OCI-LY3 (cell line): Measurements from ENCODE around the gene CYP46A1.

ENCODE experiments used
- H2AFZ ChIP-seq: fragments of 200-600, 300-600 bp; shearing (Covaris generic); 2 replicates; pipeline ENCODE4 v1.6.0; 2014; ENCODE audit warnings: antibody characterized with exemption, low read depth, low read length
- H3K27ac ChIP-seq: fragments of 200-600, 300-600 bp; sonication (generic); 2 replicates; pipeline ENCODE4 v1.5.1; 2014; ENCODE audit warnings: mild to moderate bottlenecking, low read length, moderate library complexity, mixed read lengths
- H3K27me3 ChIP-seq: fragments of 200-600, 300-600 bp; sonication (generic); 2 replicates; pipeline ENCODE4 v1.6.1; 2014; ENCODE audit warnings: low read depth, low read length, mixed read lengths
- H3K36me3 ChIP-seq: fragments of 200-600, 300-600 bp; sonication (generic); replicated peaks from 2 replicates; pipeline ENCODE3; 2014; ENCODE audit warnings: low read depth, low read length, mixed read lengths
- H3K4me1 ChIP-seq: fragments of 300-600, 200-600 bp; sonication (generic); 2 replicates; pipeline ENCODE4 v1.6.1; 2014; ENCODE audit warnings: low read length, mixed read lengths
- H3K4me2 ChIP-seq: fragments of 200-600, 300-600 bp; sonication (generic); 2 replicates; pipeline ENCODE4 v1.6.1; 2014; ENCODE audit warnings: low read length, mixed read lengths
- H3K4me3 ChIP-seq: fragments of 300-600, 200-600 bp; sonication (generic); 2 replicates; pipeline ENCODE4 v1.5.1; 2014; ENCODE audit warnings: antibody characterized with exemption, mild to moderate bottlenecking, low read length, moderate library complexity
- H3K79me2 ChIP-seq: fragments of 300-600, 200-600 bp; shearing (Covaris generic); 2 replicates; pipeline ENCODE4 v1.6.1; 2014; ENCODE audit warnings: mild to moderate bottlenecking, low read length, mixed read lengths
- H3K9ac ChIP-seq: fragments of 300-600, 200-600 bp; shearing (Covaris generic); 2 replicates; pipeline ENCODE4 v1.6.0; 2014; ENCODE audit warnings: mild to moderate bottlenecking, low read length, moderate library complexity
- H3K9me3 ChIP-seq: fragments of 200-600, 300-600 bp; shearing (Covaris generic); 2 replicates; pipeline ENCODE4 v1.6.1; 2014; ENCODE audit warnings: low read length, mixed read lengths; ENCODE audit not compliant: insufficient read depth
- H4K20me1 ChIP-seq: fragments of 200-600, 300-600 bp; sonication (generic); 2 replicates; pipeline ENCODE4 v1.6.1; 2016; ENCODE audit warnings: low read length, mixed read lengths; ENCODE audit not compliant: insufficient read depth
- CTCF ChIP-seq: fragments of 200-600, 300-600 bp; sonication (generic); IDR thresholded peaks from 2 replicates; pipeline ENCODE4 v1.5.1; 2014; ENCODE audit warnings: antibody characterized with exemption, low read length, low read depth
- EZH2phosphoT487 ChIP-seq: fragments of 200-600 bp; shearing (Covaris generic); IDR thresholded peaks from 2 replicates; pipeline ENCODE4 v1.6.1; 2018; ENCODE audit warnings: antibody characterized with exemption, mixed run types, low read depth

The CYP46A1 gene

GRCh38 chr14:99696929-99697328 is 12.8 kb downstream of the CYP46A1 start:
- Histone ChIP-seq H4K20me1 (no peaks in the 10 kb centered on the region), H3K9ac (no peak overlapping the region), H3K4me3 (no peak overlapping the region), H3K36me3 (no peaks in the 10 kb centered on the region), H2AFZ (no peak overlapping the region), H3K4me1 (no peaks in the 10 kb centered on the region), H3K27me3 (peaks cover 43% of the 10 kb centered on the region), H3K27ac (no peak overlapping the region), H3K4me2 (no peak overlapping the region), H3K79me2 (no peaks in the 10 kb centered on the region), H3K9me3 (no peaks in the 10 kb centered on the region)
- TF ChIP-seq EZH2phosphoT487 = no peak
- TF ChIP-seq CTCF = no peak

- H2AFZ ChIP-seq = no peak overlapping the region
- no peak overlapping the region for H3K9ac ChIP-seq
- H3K4me3 ChIP-seq = no peak overlapping the region
- H3K27me3 ChIP-seq = peaks cover 37% of the 10 kb centered on the region
- H3K27ac ChIP-seq = no peak overlapping the region
- H3K36me3 ChIP-seq = no peaks in the 10 kb centered on the region
- H3K79me2 ChIP-seq = no peaks in the 10 kb centered on the region
- H3K4me1 ChIP-seq = no peaks in the 10 kb centered on the region
- no peaks in the 10 kb centered on the region for H4K20me1 ChIP-seq
- TF ChIP-seq EZH2phosphoT487 (no peak), CTCF (no peak)
- 0 out of 2 replicates have a peak, but pooled peaks cover 5% of the 10 kb centered on the region for H3K9me3 ChIP-seq
- no peak overlapping the region for H3K4me2 ChIP-seq
These were observed 14.1 kb downstream of the CYP46A1 start for GRCh38 chr14:99698236-99698635.

- no peak for TF ChIP-seq CTCF
- TF ChIP-seq EZH2phosphoT487 = no peak
- Histone ChIP-seq H3K36me3 (no peaks in the 10 kb centered on the region), H3K27ac (no peak overlapping the region), H3K9me3 (peaks cover 9% of the 10 kb centered on the region; the same call in 1 of the 2 replicates), H3K27me3 (peaks cover 37% of the 10 kb centered on the region), H4K20me1 (no peaks in the 10 kb centered on the region), H3K4me1 (no peaks in the 10 kb centered on the region), H3K79me2 (no peaks in the 10 kb centered on the region), H3K4me3 (no peak overlapping the region), H3K9ac (no peak overlapping the region), H3K4me2 (no peak overlapping the region), H2AFZ (no peak overlapping the region)
These were observed 14.5 kb downstream of the CYP46A1 start for GRCh38 chr14:99698642-99699041.

- Histone ChIP-seq H3K4me3 (no peak overlapping the region), H3K79me2 (no peaks in the 10 kb centered on the region), H2AFZ (no peak overlapping the region), H3K36me3 (no peaks in the 10 kb centered on the region), H4K20me1 (no peaks in the 10 kb centered on the region), H3K9me3 (peaks cover 12% of the 10 kb centered on the region; the same call in 1 of the 2 replicates), H3K9ac (no peak overlapping the region), H3K27me3 (peaks cover 34% of the 10 kb centered on the region; the same call in 1 of the 2 replicates), H3K27ac (no peak overlapping the region), H3K4me2 (no peak overlapping the region), H3K4me1 (no peaks in the 10 kb centered on the region)
- no peak for TF ChIP-seq CTCF
- no peak for TF ChIP-seq EZH2phosphoT487
These were observed 15.1 kb downstream of the CYP46A1 start for GRCh38 chr14:99699085-99699760.
